Measurements from ENCODE around the gene NMT2.
A peak's percentile ranks its signal among the peaks of the same experiment; 100 is the strongest.
"Not testable (repeated sequence)": the region's sequence is repeated elsewhere in the genome, so short reads cannot be mapped to it uniquely, and the experiment has no call there.

The NMT2 gene

GRCh38 chr10:15168291-15168785 is at the start of gene NMT2:
NMT2 (minus strand) TSS chr10:15168693; CDS start chr10:15168612, 81 bp downstream.
- DNase-seq = no peak

GRCh38 chr10:15216700-15217099 is 48.2 kb upstream of the NMT2 start:
- DNase-seq = no peak

GRCh38 chr10:15214237-15214636 is 45.7 kb upstream of the NMT2 start:
- no peak for DNase-seq

GRCh38 chr10:15213461-15213861 is 45.0 kb upstream of the NMT2 start:
- no peak for DNase-seq

- DNase-seq = no peak
Measured at GRCh38 chr10:15211464-15211979, 43.0 kb upstream of the NMT2 start.

GRCh38 chr10:15210521-15210920 is 42.0 kb upstream of the NMT2 start:
- DNase-seq = no peak

- DNase-seq = peak; percentile 70 to 74
Measured at GRCh38 chr10:15209827-15210509, 41.5 kb upstream of the NMT2 start.

- DNase-seq = no peak
Measured at GRCh38 chr10:15208221-15208620, 39.7 kb upstream of the NMT2 start.

GRCh38 chr10:15207410-15207809 is 38.9 kb upstream of the NMT2 start:
- not testable (repeated sequence) for DNase-seq

- no peak for DNase-seq
Measured at GRCh38 chr10:15202639-15203038, 34.1 kb upstream of the NMT2 start.

- not testable (repeated sequence) for DNase-seq
Measured at GRCh38 chr10:15202301-15202621, 33.8 kb upstream of the NMT2 start.

- DNase-seq = no peak
Measured at GRCh38 chr10:15201589-15202300, 33.3 kb upstream of the NMT2 start.

- DNase-seq = no peak
Measured at GRCh38 chr10:15200626-15201025, 32.1 kb upstream of the NMT2 start.

- DNase-seq = no peak
Measured at GRCh38 chr10:15197911-15198310, 29.4 kb upstream of the NMT2 start.

- no peak for DNase-seq
Measured at GRCh38 chr10:15197276-15197675, 28.8 kb upstream of the NMT2 start.

- DNase-seq = no peak
Measured at GRCh38 chr10:15196021-15196834, 27.7 kb upstream of the NMT2 start.

- DNase-seq = no peak
Measured at GRCh38 chr10:15189133-15189885, 20.8 kb upstream of the NMT2 start.

GRCh38 chr10:15188603-15189002 is 20.1 kb upstream of the NMT2 start:
- DNase-seq = peak; percentile 17 to 50

GRCh38 chr10:15183689-15184481 is 15.4 kb upstream of the NMT2 start:
- no peak for DNase-seq

GRCh38 chr10:15182540-15183207 is 14.2 kb upstream of the NMT2 start:
- DNase-seq = no peak

- DNase-seq = no peak
Measured at GRCh38 chr10:15181576-15182156, 13.2 kb upstream of the NMT2 start.

Measured in stimulated activated CD4-positive, alpha-beta T cell treated with anti-CD3 and anti-CD28 coated beads, Interleukin-4, amount 100 ng/mL, for 4 hours (primary cell).